Upper lobe of left lung (tissue), 4 donors: ENCODE data around the gene KCNJ6.

Experiments used
- CTCF ChIP-seq, 6 experiments: fragments of 450-650 bp in 4 of 6; fragments of 200-600 bp in 2 of 6; sonication (generic) in 2 of 6; IDR thresholded peaks; one replicate each; pipeline ENCODE4 v1.5.1; 2016 to 2019; ENCODE audit warnings: antibody characterized with exemption in 6 of 6
- EP300 ChIP-seq, 4 donors: sonication (generic); formaldehyde crosslinking; IDR thresholded peaks; one replicate each; pipeline ENCODE4 v1.5.1; 2017; ENCODE audit warnings: antibody characterized with exemption in 4 of 4, control low read depth in 2 of 4
- POLR2A ChIP-seq, 4 donors: fragments of 450-650 bp; IDR thresholded peaks; one replicate each; pipeline ENCODE4 v1.5.1; 2016 to 2017; ENCODE audit warnings: antibody characterized with exemption in 4 of 4, mild to moderate bottlenecking in 2 of 4

DNA sequence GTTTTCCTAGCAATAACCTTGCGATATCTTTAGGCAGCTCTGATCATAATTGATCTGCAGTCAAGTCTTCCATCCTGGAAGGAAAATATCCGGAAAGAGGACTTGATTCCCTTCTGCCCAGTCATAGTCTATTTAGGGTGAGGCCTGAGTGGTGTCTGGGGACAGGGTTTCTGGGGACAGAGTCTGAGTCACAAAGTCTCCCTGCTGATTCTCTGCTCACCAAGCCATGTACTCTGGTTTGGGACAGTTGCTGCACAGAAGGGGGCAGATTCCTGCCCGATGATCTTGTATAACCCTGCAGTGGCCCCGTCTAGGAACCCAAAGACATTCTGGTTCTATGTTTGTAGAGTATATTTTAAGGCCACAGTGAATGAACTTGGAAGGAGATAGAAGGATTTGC is 178.8 kb downstream of the KCNJ6 start:
- TF ChIP-seq CTCF (IDR thresholded peaks at IDR 0.05), result no peak
- no peak for TF ChIP-seq EP300 (IDR thresholded peaks at IDR 0.05)
- no peak for TF ChIP-seq POLR2A (IDR thresholded peaks at IDR 0.05)
